ENCODE results near the gene KCNQ1.

The KCNQ1 gene

GRCh38 chr11:2589538-2589934 is 144.7 kb downstream of the KCNQ1 start:
- TF ChIP-seq, protein P1, sequence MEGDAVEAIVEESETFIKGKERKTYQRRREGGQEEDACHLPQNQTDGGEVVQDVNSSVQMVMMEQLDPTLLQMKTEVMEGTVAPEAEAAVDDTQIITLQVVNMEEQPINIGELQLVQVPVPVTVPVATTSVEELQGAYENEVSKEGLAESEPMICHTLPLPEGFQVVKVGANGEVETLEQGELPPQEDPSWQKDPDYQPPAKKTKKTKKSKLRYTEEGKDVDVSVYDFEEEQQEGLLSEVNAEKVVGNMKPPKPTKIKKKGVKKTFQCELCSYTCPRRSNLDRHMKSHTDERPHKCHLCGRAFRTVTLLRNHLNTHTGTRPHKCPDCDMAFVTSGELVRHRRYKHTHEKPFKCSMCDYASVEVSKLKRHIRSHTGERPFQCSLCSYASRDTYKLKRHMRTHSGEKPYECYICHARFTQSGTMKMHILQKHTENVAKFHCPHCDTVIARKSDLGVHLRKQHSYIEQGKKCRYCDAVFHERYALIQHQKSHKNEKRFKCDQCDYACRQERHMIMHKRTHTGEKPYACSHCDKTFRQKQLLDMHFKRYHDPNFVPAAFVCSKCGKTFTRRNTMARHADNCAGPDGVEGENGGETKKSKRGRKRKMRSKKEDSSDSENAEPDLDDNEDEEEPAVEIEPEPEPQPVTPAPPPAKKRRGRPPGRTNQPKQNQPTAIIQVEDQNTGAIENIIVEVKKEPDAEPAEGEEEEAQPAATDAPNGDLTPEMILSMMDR (conservative IDR thresholded peaks at IDR 0.05) = no peak
- no peak overlapping the region for H3K27ac ChIP-seq

DNA sequence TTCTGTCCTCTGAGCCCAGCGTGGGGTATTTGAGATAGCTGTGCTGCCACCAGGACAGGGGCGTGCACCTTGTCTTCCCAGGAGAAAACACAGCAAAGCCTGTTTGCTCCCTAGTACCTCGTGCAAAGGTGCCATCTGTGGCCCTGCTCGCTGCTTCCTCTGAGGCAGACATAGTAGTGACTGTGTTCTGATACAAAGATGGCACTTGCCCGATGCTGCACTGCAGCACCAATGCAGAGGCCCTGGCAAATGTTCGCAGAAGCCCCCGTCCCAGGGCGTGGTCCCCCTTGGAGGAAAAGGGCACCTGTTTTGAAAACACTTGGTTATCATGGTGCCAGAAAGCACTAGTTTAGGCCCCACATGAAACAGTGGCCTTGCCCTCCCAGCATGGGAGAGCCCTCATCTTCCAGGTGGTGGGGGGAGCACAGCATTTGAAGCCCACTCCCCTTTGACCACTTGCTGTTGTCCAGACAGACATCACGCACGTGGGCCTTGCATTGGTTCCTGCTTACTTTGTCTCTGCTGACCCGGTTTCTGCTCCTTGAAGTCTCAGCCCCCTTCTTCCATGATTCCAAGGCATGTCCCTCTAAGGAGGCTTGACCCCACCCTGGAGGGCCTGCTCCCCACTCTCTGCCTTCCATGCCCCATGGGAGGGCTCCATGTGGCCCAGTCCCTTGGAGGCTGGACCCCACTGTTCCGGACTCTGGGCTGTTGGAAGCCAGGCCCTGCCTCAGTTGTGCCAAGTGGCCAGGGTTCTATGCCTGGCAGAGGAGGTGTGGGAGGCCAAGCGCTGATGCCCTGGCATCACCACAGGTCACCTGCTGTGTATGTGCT is 145.5 kb downstream of the KCNQ1 start:
- no peak overlapping the region for H3K27ac ChIP-seq
- TF ChIP-seq, protein P1 (conservative IDR thresholded peaks at IDR 0.05) = no peak

DNA sequence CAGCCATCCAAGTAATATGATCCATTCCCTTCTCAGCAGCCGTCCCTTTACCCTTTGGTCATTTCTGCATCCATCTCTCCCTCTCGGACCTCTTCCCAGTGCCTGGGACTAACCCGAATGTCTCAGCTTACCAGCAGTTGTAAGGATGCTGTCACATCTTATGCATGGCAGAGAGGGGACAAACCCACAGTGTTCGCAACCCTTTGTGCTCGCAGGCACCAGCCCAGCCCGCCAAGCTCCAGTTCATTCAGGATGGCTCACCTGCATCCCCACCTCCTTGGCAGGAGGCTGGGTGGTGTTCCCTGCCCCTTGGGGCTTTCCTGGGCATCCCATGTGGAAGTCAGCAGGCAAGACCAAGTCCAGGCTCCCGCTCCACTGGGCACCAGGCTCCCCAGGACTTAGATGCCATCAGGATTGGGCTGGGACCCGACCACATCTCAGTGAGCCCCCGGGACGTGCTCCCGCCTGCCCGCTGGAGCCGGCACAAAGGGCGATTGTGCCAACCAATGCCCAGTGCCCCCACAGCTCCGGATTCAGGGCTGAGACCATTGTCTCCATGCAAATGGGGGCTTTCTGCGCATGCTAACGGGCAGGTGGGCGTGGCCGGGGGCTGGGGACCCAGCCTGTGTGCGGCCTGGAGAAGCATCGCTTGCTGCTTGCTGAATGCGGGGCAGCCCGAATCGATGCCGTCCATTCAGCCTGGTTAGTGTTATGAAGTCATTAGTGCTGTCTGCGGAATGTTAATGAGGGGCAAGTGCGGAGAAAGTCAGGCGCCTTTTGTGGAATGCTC is 146.4 kb downstream of the KCNQ1 start:
- no peak overlapping the region for H3K27ac ChIP-seq
- TF ChIP-seq, protein P1 (conservative IDR thresholded peaks at IDR 0.05) = no peak

DNA sequence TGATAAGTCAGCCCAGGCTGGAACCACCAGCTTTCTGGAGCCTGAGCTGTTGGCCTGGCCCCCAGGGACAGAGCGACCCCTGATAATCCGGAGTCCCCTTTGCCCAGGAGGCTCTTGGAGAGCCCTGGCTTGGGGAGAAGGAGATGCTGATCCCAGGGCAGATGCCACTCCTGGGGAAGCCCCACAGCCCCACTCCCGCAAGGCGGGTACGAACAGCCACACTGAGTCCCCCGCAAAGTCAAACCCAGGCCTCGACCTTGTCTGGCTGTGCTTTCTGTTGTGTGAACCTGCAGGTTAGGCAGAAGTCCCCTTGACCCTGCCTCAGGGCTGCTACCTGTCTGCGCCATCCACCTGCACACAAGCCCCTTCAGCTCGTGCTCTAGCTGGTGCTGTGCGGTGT is 147.0 kb downstream of the KCNQ1 start:
- H3K27ac ChIP-seq = no peak overlapping the region

DNA sequence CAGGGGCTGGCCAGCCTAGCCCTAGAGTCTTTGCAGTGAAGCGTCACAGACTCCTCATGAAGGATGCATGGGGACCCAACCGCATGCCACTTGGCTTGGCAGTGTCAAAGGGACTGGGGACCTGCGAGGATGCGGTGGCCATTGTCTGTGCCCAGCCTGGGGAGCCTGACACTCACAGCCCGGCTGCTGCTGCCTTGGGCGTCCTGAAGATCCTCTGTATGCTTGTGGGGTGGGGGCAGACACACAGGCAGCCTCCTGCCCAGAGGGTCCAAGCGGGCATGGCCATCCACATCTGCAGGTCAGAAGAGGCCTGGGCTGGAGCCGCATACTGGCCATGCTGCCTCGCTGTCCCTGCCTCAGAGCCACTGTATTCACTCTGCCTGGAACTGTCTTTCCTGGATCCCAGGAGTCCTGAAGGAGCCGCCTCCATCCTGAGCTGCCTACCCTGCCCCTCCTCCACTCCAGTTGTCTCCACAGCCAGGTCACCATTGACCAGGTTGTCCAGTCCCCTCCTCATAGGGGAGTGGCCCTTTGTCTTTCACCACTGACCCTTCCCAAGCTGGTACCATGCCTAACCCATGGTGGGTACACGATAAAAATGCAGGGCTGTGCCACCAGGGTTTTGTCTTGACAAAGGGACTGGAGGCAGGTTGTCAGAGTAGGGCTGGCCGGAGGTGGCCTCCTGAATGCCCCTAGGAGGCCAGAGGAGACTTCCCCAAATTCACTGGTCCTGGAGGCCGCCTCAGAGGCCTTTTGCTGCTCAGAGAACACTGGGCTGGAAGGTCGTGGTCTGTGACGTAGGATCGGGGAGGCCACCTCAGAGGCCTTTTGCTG is 148.0 kb downstream of the KCNQ1 start:
- H3K27ac ChIP-seq = no peak overlapping the region
- TF ChIP-seq, protein P1 (conservative IDR thresholded peaks at IDR 0.05) = no peak

More for the DNA sequence above, 147.0 kb downstream of the KCNQ1 start:
- TF ChIP-seq, protein P1 (conservative IDR thresholded peaks at IDR 0.05) = no peak

- H3K27ac ChIP-seq = no peak overlapping the region
- TF ChIP-seq, protein P1 (conservative IDR thresholded peaks at IDR 0.05) = no peak
These were observed 148.7 kb downstream of the KCNQ1 start for GRCh38 chr11:2593393-2593950.

All from VCaP (cell line).